GM19452 (cell line): Measurements from ENCODE around the gene HADH.
A peak's percentile ranks its signal among the peaks of the same experiment; 100 is the strongest.
"Not testable (repeated sequence)": the region's sequence is repeated elsewhere in the genome, so short reads cannot be mapped to it uniquely, and the experiment has no call there.

Experiments used
- ATAC-seq: cut with Tn5 transposase; IDR thresholded peaks from one replicate; pipeline ENCODE4 v1.9.1; 2021; ENCODE audit not compliant: unreplicated experiment

The HADH gene

DNA sequence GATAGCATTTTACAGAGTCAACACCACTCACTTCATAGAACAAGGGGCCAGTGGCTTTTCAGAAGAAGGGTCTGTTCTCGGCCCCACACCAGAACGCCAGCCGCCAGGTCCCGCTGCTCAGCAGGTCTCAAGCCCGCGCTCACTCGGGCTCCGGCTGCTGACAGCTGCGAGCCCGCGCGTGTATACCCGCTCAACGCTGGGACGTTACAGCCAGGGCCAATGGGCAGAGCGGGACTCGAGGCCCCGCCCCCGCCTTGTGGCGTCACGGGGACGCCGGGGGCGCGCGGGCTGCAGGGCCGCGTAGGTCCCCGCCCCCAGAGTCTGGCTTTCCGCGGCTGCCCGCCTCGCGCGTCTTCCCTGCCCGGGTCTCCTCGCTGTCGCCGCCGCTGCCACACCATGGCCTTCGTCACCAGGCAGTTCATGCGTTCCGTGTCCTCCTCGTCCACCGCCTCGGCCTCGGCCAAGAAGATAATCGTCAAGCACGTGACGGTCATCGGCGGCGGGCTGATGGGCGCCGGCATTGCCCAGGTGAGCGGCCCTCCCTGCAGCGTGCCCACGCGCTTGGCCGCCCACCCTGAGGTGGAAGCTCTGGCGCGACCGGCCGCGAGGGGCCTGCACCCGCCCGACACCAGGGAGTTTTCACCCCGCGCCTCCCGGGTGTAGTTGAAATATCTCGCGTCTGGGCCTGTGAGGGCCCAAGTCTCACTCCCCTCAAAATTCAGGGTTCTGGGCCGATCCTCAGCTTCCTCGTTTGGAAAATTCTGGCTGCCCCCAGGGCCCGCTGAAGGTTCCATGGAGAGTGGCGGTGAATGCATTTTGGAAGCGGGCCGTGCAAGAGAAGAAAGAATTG is at the start of gene HADH:
Gene HADH, plus strand, starts transcription at position 353 of the 850 bp plus-strand sequence. Its CDS starts 44 bp downstream, at position 397.
- peak; percentile 97 for ATAC-seq

- ATAC-seq, result no peak
These were observed 43.9 kb upstream of the HADH start for GRCh38 chr4:107945809-107946208.

- ATAC-seq, result no peak
These were observed 38.7 kb upstream of the HADH start for GRCh38 chr4:107950746-107951540.

DNA sequence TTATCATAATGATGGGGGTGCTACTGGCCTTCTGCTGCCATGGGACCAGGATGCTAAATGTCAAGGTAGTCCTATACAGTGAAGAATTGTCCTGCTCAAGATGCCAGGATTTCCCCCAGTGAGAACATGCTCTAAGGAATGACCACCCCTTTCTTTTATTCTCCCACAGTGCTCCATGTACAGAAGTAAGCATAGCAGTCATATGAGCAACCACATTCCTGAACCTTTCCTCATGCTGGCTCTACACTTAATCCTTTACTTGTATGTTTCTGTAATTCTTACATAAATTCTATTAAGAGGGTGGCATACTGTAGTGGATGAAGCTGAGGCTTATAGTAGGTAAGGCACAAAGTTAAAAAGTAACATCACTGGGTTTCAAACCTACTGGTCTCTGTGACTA is 38.1 kb upstream of the HADH start:
- no peak for ATAC-seq

GRCh38 chr4:107956011-107956410 is 33.7 kb upstream of the HADH start:
- no peak for ATAC-seq

- ATAC-seq, result no peak
These were observed 22.8 kb upstream of the HADH start for GRCh38 chr4:107966903-107967302.

DNA sequence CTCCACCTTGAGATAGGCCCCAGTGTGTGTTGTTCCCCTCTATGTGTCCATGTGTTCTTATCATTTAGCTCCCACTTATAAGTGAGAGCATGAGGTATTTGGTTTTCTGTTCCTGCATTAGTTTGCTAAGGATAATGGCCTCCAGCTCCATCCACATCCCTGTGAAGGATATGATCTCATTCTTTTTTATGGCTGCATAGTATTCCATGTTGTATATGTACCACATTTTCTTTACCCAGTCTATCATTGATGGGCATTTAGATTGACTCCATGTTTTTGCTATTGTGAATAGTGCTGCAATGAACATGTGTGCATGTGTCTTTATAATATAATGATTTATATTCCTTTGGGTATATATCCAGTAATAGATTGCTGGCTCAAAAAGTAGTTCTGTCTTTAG is 22.2 kb upstream of the HADH start:
- ATAC-seq, result not testable (repeated sequence)

- not testable (repeated sequence) for ATAC-seq
These were observed 21.8 kb upstream of the HADH start for GRCh38 chr4:107967921-107968320.

GRCh38 chr4:107970063-107970798 is 19.5 kb upstream of the HADH start:
- no peak for ATAC-seq

- ATAC-seq, result no peak
These were observed 17.1 kb upstream of the HADH start for GRCh38 chr4:107972605-107973004.

DNA sequence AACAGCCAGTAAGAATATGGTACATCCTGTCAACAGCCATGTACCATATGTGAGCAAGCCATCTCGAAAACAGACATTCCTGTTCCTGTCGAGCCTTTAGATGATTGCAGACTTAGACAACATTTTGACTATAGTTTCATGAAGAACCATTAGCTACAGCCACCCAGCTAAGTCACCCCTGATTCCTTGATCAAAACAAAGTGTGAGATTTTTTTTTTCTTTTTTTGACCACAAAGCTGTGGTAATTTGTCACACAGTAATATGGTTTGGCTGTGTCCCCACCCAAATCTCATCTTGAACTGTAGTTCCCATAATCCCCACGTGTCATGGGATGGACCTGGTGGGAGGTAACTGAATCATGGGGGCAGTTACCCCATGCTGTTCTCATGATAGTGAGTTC is 15.2 kb upstream of the HADH start:
- ATAC-seq, result no peak

GRCh38 chr4:107977482-107977881 is 12.2 kb upstream of the HADH start:
- no peak for ATAC-seq

DNA sequence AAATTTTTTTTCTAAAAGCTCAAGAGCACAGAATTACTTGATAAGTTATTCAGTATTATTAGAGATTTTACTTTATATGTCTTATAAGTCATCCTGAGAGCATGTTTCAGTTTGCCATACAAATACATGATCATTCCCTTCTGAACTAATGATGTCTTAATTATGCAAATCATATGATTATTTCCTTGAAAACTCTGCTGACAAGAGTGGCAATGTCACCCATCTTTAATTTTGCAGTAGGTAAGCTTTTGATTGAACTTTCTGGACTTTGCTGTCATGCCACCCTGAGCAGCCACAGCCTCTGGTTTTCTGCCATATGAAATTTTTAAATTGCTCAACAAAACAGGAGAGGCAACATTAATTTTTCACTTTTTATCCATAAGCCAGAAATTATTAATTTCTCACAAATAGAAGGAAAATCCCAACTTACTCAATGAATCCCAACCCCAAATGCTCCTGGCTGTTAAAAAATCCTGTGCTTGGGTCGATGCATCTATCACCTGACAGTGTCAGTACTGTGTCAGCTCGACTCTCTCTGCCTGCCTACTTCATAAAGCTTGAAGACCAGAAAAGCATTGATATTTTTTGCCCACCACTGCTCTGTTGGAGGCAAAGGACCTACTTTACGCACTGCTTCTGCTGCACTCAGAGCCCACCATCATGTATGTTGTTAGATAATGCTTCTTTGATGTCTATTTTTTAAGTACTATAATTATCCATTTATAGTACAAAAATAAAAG is 11.6 kb upstream of the HADH start:
- no peak for ATAC-seq

- no peak for ATAC-seq
These were observed 10.8 kb upstream of the HADH start for GRCh38 chr4:107978716-107979451.

- no peak for ATAC-seq
These were observed 1.6 kb upstream of the HADH start for GRCh38 chr4:107987916-107988762.

GRCh38 chr4:107988763-107989035 is 990 bp upstream of the HADH start:
- no peak for ATAC-seq

- peak; percentile 19 for ATAC-seq
These were observed 540 bp upstream of the HADH start for GRCh38 chr4:107989162-107989536.

- no peak for ATAC-seq
These were observed 2.4 kb downstream of the HADH start for GRCh38 chr4:107991945-107992630.

DNA sequence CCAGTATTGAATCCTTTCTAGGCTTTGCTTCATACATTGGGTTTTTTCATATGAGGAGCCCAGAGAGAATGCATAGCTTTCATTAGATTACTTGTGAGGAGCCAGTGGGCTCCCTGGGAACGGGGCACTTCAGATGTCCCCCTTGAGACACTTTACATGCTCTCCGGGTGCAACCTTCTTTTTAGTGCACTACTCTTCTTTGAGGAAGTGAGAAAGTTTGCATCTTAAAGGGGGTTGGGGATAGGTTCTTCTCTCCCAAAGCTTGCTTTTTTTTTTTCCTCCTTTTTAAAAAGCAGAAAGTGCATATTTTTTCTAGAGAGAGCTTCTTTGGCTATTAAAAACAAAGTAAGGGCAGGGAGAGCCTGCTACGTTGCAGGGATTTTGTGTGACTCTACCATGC is 4.3 kb downstream of the HADH start:
- peak; percentile 20 for ATAC-seq
